Measurements from ENCODE around the gene ARHGAP10.
"Not testable (repeated sequence)": the region's sequence is repeated elsewhere in the genome, so short reads cannot be mapped to it uniquely, and the experiment has no call there.

The ARHGAP10 gene

GRCh38 chr4:148074462-148074861 lies 342.6 kb downstream of the ARHGAP10 start:
- no peak for DNase-seq

- DNase-seq: no peak
These were observed 343.6 kb downstream of the ARHGAP10 start for GRCh38 chr4:148075438-148075837.

- DNase-seq: no peak
These were observed 345.1 kb downstream of the ARHGAP10 start for GRCh38 chr4:148076964-148077363.

GRCh38 chr4:148077581-148077980 lies 345.7 kb downstream of the ARHGAP10 start:
- DNase-seq: no peak

GRCh38 chr4:148078061-148078460 lies 346.2 kb downstream of the ARHGAP10 start:
- DNase-seq: no peak

GRCh38 chr4:148079961-148080360 lies 348.1 kb downstream of the ARHGAP10 start:
- DNase-seq: no peak

- no peak for DNase-seq
These were observed 349.4 kb downstream of the ARHGAP10 start for GRCh38 chr4:148081267-148081666.

GRCh38 chr4:148081745-148082144 lies 349.9 kb downstream of the ARHGAP10 start:
- no peak for DNase-seq

- not testable (repeated sequence) for DNase-seq
These were observed 351.2 kb downstream of the ARHGAP10 start for GRCh38 chr4:148083073-148083472.

- no peak for DNase-seq
These were observed 357.7 kb downstream of the ARHGAP10 start for GRCh38 chr4:148089624-148090023.

GRCh38 chr4:148090029-148090428 lies 358.1 kb downstream of the ARHGAP10 start:
- no peak for DNase-seq

GRCh38 chr4:148090503-148091476 lies 358.9 kb downstream of the ARHGAP10 start:
- DNase-seq: no peak

GRCh38 chr4:148091896-148092295 lies 360.0 kb downstream of the ARHGAP10 start:
- DNase-seq: no peak

GRCh38 chr4:148092316-148093014 lies 360.6 kb downstream of the ARHGAP10 start:
- DNase-seq: no peak

- no peak for DNase-seq
These were observed 361.2 kb downstream of the ARHGAP10 start for GRCh38 chr4:148093065-148093464.

GRCh38 chr4:148094149-148094548 lies 362.3 kb downstream of the ARHGAP10 start:
- no peak for DNase-seq

GRCh38 chr4:148095346-148095923 lies 363.5 kb downstream of the ARHGAP10 start:
- DNase-seq: no peak

GRCh38 chr4:148097801-148098200 lies 365.9 kb downstream of the ARHGAP10 start:
- DNase-seq: no peak

- DNase-seq: no peak
These were observed 369.3 kb downstream of the ARHGAP10 start for GRCh38 chr4:148101235-148101634.

GRCh38 chr4:148101790-148102189 lies 369.9 kb downstream of the ARHGAP10 start:
- no peak for DNase-seq

- DNase-seq: no peak
These were observed 371.9 kb downstream of the ARHGAP10 start for GRCh38 chr4:148103597-148104355.

GRCh38 chr4:148108766-148109165 lies 376.9 kb downstream of the ARHGAP10 start:
- no peak for DNase-seq

GRCh38 chr4:148109216-148109615 lies 377.3 kb downstream of the ARHGAP10 start:
- DNase-seq: no peak
